ENCODE measurements around the gene EML6. TPM values are rescaled to one million over a fixed set of nuclear protein-coding genes. Genes with fewer than 3 reads are reported as not detected.

The EML6 gene
- total RNA-seq, 4 donors from 2014 or later: 0.51 to 1.1 (median 0.61) TPM

GRCh38 chr2:55011831-55012671 is 288.6 kb downstream of the EML6 start:
- TF ChIP-seq CTCF (IDR thresholded peaks at IDR 0.05; ENCODE audit: low read depth): no peak

- TF ChIP-seq CTCF (IDR thresholded peaks at IDR 0.05; ENCODE audit: low read depth): no peak
These were observed 289.4 kb downstream of the EML6 start for GRCh38 chr2:55012672-55013484.

GRCh38 chr2:55013936-55014335 is 290.5 kb downstream of the EML6 start:
- TF ChIP-seq CTCF (IDR thresholded peaks at IDR 0.05; ENCODE audit: low read depth): no peak

- no peak for TF ChIP-seq CTCF (IDR thresholded peaks at IDR 0.05; ENCODE audit: low read depth)
These were observed 291.8 kb downstream of the EML6 start for GRCh38 chr2:55014962-55015939.

- no peak for TF ChIP-seq CTCF (IDR thresholded peaks at IDR 0.05; ENCODE audit: low read depth)
These were observed 294.0 kb downstream of the EML6 start for GRCh38 chr2:55017428-55017827.

- TF ChIP-seq CTCF (IDR thresholded peaks at IDR 0.05; ENCODE audit: low read depth): no peak
These were observed 294.4 kb downstream of the EML6 start for GRCh38 chr2:55017880-55018279.
